Measurements from ENCODE around the gene CD2AP.

GRCh38 chr6:47479140-47479508, 1.5 kb downstream of the CD2AP start:
- TF ChIP-seq RBBP5 (IDR thresholded peaks at IDR 0.05; ENCODE audit: borderline replicate concordance, low read depth, low read length) = no peak
- no peak for TF ChIP-seq CTCF (IDR thresholded peaks at IDR 0.05; ENCODE audit: control extremely low read depth in 1 of 3, insufficient read depth in 1 of 3, low read depth in 1 of 3, low read length in 3 of 3)
- TF ChIP-seq CREB1 (IDR thresholded peaks at IDR 0.05) = no peak
- no peak for TF ChIP-seq EP300 (IDR thresholded peaks at IDR 0.05; ENCODE audit: borderline replicate concordance in 1 of 2, low read depth in 2 of 2, low read length in 2 of 2)
- no peak for TF ChIP-seq PHF8 (conservative IDR thresholded peaks at IDR 0.05; ENCODE audit: low read depth, low read length)
- no peak for TF ChIP-seq POLR2A (IDR thresholded peaks at IDR 0.05; ENCODE audit: control extremely low read depth in 1 of 2, low read depth in 2 of 2, low read length in 2 of 2)
- TF ChIP-seq ATF3 (IDR thresholded peaks at IDR 0.05; ENCODE audit: insufficient read depth, low read depth, low read length) = no peak
- TF ChIP-seq YY1 (IDR thresholded peaks at IDR 0.05; ENCODE audit: low read depth, low read length) = no peak
- TF ChIP-seq CHD2 (IDR thresholded peaks at IDR 0.05; ENCODE audit: low read length) = no peak
- TF ChIP-seq JUN (IDR thresholded peaks at IDR 0.05; ENCODE audit: low read depth, low read length) = no peak
- no peak for TF ChIP-seq JUND (IDR thresholded peaks at IDR 0.05; ENCODE audit: low read length)
- TF ChIP-seq RXRA (IDR thresholded peaks at IDR 0.05; ENCODE audit: insufficient read depth, low read depth, low read length) = no peak
- no peak for TF ChIP-seq RAD21 (IDR thresholded peaks at IDR 0.05 in 1 of 2, conservative IDR thresholded peaks at IDR 0.05 in 1 of 2; ENCODE audit: low read depth in 2 of 2, low read length in 2 of 2)
